Measurements from ENCODE around the gene NKIRAS1.
"Not testable (repeated sequence)": the region's sequence is repeated elsewhere in the genome, so short reads cannot be mapped to it uniquely, and the experiment has no call there.

NKIRAS1 gene

GRCh38 chr3:23904545-23904944 is 12.2 kb downstream of the NKIRAS1 start:
- DNase-seq (ENCODE audit: low read depth in 2 of 2): no peak

- DNase-seq (ENCODE audit: low read depth in 2 of 2): no peak
Observed at GRCh38 chr3:23900744-23901143, 16.0 kb downstream of the NKIRAS1 start.

- DNase-seq (ENCODE audit: low read depth in 2 of 2): no peak
Observed at GRCh38 chr3:23895181-23895580, 21.6 kb downstream of the NKIRAS1 start.

- DNase-seq (ENCODE audit: low read depth in 2 of 2): no peak
Observed at GRCh38 chr3:23894254-23895061, 22.3 kb downstream of the NKIRAS1 start.

- no peak for DNase-seq (ENCODE audit: low read depth in 2 of 2)
Observed at GRCh38 chr3:23889950-23890349, 26.8 kb downstream of the NKIRAS1 start.

- DNase-seq (ENCODE audit: low read depth in 2 of 2): no peak
Observed at GRCh38 chr3:23889386-23889785, 27.4 kb downstream of the NKIRAS1 start.

- DNase-seq (ENCODE audit: low read depth in 2 of 2): no peak
Observed at GRCh38 chr3:23888617-23889228, 28.1 kb downstream of the NKIRAS1 start.

GRCh38 chr3:23886311-23886710 is 30.5 kb downstream of the NKIRAS1 start:
- DNase-seq (ENCODE audit: low read depth in 2 of 2): no peak

- DNase-seq (ENCODE audit: low read depth in 2 of 2): no peak
Observed at GRCh38 chr3:23885210-23885609, 31.6 kb downstream of the NKIRAS1 start.

GRCh38 chr3:23884481-23884880 is 32.3 kb downstream of the NKIRAS1 start:
- no peak for DNase-seq (ENCODE audit: low read depth in 2 of 2)

GRCh38 chr3:23882487-23882918 is 34.3 kb downstream of the NKIRAS1 start:
- DNase-seq (ENCODE audit: low read depth in 2 of 2): no peak

GRCh38 chr3:23881993-23882392 is 34.8 kb downstream of the NKIRAS1 start:
- DNase-seq (ENCODE audit: low read depth in 2 of 2): not testable (repeated sequence)

GRCh38 chr3:23880703-23881339 is 36.0 kb downstream of the NKIRAS1 start:
- DNase-seq (ENCODE audit: low read depth in 2 of 2): no peak

GRCh38 chr3:23879485-23879884 is 37.3 kb downstream of the NKIRAS1 start:
- no peak for DNase-seq (ENCODE audit: low read depth in 2 of 2)

- DNase-seq (ENCODE audit: low read depth in 2 of 2): no peak
Observed at GRCh38 chr3:23877329-23877980, 39.3 kb downstream of the NKIRAS1 start.

GRCh38 chr3:23876923-23877322 is 39.9 kb downstream of the NKIRAS1 start:
- no peak for DNase-seq (ENCODE audit: low read depth in 2 of 2)

- no peak for DNase-seq (ENCODE audit: low read depth in 2 of 2)
Observed at GRCh38 chr3:23875113-23875725, 41.6 kb downstream of the NKIRAS1 start.

- DNase-seq (ENCODE audit: low read depth in 2 of 2): no peak
Observed at GRCh38 chr3:23874359-23875112, 42.3 kb downstream of the NKIRAS1 start.

- DNase-seq (ENCODE audit: low read depth in 2 of 2): no peak
Observed at GRCh38 chr3:23873941-23874340, 42.8 kb downstream of the NKIRAS1 start.

- no peak for DNase-seq (ENCODE audit: low read depth in 2 of 2)
Observed at GRCh38 chr3:23872330-23872729, 44.5 kb downstream of the NKIRAS1 start.

GRCh38 chr3:23871361-23871760 is 45.4 kb downstream of the NKIRAS1 start:
- DNase-seq (ENCODE audit: low read depth in 2 of 2): not testable (repeated sequence)
